Inferior parietal cortex (tissue), 1 donor: ENCODE results near the gene ISLR.

ENCODE experiments used
- DNase-seq: peaks from one replicate; pipeline ENCODE4 v3.0.0-alpha.2; 2016; ENCODE audit errors: extremely low spot score

The ISLR gene

DNA sequence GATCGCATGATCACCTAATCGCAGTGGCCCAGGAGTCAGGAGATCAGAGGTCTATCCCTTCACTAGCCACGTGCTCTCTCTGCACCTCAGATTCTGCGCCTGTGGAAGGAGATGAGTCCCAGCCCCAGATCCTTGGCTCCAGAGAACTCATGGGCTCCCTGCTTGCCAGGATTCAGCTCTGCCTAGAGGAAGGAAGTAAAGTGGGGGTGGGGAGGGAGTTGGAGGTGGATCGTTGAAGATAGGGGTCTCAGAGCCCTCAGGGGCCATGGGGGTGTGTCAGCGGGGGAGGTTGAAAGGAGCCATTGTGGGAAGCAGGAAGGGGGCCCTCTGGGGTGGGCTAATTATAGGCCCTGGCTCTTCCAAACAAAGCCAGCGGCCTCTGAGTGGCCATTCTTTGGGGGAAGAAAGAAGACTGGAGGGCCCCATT lies 40.4 kb downstream of the ISLR start:
- DNase-seq = no peak

DNA sequence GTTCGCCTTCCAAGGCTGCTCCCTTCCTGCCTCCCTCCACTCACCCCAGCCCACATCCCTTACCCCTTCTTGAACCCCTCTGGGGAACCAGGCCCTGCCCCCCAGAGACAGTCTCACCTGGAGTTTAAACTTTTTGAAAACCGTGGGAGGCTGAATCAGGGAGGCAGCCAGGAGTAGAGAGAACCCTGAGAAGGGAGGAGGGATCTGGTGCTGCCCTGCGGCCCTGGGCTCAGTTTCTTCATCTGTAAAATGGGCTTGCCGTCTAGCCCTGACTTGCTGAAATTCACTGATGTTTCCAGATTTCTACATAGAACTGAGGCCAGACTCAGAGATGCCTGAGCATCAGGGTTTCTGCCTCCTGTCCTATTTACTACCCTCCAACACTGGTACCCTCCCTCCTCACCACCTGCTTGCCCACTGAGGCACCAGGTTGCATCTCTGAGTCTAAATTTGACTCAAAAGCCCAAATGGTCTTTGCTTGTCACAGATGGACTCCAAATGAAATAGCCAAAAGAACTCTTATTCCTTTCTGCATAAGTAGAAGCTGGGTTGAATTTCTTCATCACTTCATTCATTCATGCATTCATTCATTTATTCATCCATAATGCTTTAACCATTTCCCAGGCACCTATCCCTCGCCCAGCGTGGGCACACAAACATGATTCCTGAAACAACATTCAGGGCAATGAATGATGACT lies 41.0 kb downstream of the ISLR start:
- no peak for DNase-seq

DNA sequence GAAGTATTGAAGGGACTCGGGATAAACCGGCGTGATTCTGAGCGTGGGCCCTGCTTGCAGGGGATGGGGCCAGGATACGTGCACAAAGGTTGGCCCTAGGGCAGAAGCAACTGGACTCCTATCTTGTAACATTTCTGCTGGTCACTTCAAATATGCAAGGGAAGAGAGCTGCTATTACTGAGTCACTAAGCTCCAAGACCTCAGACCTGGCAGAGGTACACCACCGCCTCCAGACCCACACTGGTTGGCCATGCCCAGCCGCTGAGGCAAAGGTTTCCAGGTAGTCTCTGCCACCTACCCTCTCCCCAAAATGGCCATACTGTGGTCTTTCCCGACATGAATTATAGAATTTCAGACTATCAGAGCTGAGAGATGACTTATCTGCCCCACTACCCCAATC lies 42.4 kb downstream of the ISLR start:
- no peak for DNase-seq

DNA sequence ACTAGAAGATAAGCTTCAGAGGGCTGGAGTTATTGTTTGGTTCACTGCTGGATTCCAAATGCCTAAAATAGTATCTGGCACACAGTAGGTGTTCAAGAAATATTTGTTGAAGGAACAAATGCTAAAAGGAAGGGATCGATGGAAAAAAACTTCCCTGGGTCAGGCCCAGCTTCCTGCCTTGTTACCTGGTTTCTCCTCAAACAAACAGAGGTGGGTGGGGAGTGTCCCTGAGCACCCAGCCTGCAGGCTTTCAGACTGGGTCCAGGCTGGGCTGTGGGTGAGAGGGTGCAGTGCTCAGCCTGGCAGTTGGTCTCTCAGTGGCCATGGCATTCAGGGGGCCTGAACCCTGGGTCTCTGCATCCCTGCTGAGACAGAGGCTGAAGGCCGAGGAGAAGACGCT lies 43.4 kb downstream of the ISLR start:
- DNase-seq = no peak

DNA sequence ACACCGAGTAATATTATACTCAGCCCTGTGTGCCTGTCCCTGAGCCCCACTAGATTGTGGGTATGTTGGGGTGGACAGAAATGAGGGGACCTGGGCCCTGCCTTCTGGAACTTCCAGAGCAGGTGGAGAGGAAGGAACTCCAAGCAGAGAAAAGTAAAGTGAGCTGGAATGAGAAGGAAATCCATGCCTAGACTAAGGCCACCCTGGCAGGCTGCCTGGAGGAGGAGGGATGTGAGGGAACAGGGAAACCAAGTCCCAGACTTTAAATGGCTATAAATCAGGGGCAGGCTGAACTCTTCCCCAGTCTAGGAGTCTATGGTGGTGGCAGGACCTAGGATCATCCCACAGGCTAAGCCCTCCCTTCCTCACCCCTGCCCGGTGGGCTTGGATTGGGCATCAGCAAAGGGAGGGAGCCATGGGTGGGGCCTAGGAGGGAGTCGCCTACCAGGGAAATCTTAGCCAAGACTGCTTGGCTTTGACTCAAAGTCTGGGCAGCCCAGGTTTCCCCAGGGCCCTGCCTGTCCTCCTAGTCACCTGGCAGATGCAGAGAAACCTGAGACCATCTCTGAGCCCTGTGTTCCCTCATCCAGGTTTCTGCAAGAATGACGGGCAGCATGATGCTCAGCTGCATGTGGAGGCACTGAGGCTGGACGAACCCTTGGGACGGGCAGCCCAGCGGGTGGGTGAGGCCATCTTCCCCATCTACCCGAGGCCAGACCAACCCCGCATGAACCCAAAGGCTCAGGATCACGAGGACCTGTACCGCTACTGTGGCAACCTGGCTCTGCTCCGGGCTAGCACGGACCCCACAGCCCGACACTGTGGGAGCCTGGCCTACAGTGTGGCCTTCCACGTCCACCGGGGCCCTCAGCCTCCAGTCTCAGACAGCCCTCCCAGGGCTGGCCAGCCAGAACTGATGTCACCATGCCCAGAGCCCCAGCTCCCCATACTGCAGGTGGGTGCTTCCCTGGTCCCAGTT lies 44.7 kb downstream of the ISLR start:
- no peak for DNase-seq

DNA sequence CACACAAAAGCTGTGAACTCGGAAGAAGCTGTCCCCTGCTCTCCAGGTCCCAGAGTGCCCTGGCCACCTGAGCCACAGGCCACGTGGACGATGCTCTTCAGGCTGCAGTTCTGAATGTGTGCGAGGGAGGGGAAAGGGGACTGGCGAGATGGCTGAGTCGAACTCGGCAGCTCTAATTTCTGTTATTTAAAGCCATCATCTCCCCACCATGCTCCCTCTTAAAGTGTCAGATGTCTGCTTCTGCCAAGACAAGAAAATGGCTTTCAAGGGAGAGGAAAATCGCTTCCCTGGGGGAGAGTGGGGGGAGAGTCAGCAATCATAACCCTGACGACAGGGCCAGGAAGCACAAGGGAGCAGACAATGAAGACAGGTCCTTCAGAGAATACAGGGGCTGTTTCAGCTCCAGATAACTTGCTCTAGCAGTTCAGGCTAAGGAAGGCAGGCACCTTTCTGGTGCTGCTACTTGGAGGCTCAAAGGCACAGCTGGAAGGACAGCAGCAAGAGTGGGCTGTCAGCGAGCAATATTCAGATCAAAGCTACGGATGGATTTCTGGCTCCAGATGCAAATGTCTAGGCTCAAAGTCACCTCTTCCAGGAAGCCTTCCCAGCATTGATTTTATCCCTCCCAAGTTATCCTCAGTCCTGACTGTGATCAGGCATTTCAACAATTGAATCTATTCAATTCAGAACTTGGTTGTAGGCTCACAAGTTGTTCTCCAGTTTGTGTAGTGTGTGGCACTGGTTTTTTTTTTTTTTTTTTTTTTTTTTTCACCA lies 47.2 kb downstream of the ISLR start:
- no peak for DNase-seq

DNA sequence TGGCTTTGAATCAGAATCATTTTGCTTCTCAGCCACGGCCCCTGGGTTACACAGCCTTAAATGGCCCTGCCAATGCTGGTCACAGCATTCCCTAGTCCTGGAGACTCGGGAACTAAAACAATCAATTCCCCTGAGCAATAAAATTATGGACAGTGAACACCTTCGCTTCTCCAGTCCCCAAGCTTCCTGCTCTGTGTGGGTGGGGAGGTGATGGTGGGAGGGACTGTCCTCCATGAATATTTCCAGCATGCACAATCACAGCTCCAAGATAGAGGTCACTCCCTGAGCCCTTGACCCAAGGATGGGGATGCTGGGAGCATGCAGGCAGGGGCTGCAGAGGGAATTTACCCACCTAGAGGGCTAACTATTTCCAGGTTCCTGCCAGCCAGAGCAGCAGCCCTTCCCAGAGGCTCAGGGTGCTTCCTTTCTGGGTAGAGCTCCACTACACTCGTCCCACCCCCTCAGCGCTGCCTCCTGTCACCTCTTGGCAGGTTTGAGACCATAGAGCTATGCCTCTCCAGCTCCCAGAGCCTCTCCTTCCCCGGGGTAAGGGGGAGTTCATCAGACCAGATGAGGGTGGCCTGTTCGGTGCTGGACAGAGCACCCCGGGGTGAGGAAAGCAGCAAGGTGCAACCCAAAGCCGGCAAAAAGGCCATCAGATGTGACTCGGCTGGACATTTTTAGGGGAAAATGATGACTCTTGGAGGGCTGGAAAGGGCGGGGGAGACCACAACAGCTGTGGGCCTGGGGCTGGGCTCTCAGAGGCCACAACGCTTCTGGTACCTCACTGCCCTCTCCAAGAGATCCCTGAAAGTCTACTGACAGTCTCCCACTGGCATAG lies 48.1 kb downstream of the ISLR start:
- DNase-seq = no peak

DNA sequence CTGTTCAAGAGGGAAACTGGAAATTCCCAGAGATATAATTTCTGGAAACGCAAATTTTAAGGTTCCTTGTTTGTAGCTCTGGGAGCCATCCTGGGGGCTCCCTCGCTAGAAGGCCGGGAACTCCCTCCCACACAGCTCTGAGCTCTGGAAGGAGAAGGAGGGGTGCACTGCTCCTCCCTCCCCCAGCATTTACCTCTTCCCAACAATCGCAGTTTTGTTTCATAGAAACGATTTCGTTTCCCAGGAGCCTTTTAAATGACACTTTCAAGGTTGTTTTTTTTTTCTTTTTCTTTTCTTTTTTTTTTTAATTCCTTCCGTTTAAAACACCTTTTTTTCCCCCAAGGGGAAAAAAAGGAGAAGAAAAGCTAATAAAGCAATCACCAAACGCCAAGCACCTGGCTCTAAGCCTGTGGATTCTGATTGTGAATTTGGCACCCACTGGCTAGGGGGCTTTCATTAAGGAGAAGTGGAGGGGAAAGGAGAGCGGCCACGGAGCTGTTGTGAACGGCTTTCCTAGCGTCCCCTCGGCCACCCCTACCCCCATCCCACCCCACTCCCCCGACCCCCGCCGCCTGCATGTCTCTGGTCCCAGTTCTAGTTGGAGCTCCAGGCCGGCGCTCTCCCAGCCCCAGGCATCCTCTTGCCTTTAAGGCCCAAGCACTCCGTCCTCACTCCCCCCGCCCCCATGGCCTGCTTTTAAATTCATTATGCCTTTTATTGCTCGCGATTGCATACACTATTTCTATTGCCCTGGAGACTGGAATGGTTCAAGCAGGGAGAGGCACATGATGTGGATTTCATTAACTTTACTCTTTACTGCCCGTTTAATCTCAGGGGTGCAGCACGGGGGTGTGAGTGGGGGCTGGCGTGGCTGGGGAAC lies 49.0 kb downstream of the ISLR start:
- DNase-seq = no peak

DNA sequence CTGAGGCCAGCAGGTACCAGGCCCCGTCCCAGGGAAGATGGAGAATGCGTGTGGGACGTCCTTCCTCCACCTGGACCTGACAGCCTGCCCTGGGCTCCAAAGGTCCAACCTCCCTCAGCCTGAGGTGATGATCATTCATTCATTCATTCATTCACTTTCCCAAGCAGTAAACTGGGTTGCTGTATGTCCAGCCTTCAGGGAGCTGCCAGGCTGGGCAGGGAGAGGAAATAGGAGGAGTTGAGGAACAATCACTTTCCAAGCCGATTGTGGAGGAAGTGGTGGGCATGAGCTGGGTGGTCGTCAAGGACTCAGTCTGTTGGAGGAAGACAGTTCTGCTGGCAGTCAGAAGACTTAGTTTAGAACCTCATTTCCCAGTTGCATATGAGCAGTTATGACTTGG lies 52.4 kb downstream of the ISLR start:
- no peak for DNase-seq
